Islet precursor cell (in vitro differentiated cells): ENCODE results near the gene CNOT3.

Experiments
- DNase-seq: peaks from one replicate; pipeline ENCODE4 v3.0.0-alpha.2; 2018

Gene CNOT3

DNA sequence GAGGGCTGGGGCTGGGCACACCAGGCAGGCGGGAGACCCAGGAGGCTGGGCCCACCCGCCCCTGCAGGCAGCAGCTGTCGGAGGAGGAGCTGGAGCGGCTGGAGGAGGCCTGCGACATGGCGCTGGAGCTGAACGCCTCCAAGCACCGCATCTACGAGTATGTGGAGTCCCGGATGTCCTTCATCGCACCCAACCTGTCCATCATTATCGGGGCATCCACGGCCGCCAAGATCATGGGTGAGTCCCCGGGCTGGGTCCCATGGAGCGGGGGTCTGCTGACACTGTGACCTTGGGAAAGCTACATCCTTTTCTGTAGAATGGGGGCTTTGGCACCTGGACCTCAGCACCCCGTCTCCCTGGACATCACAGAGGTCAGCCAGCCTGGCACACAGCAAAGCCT, 13.9 kb upstream of the CNOT3 start:
- no peak for DNase-seq

DNA sequence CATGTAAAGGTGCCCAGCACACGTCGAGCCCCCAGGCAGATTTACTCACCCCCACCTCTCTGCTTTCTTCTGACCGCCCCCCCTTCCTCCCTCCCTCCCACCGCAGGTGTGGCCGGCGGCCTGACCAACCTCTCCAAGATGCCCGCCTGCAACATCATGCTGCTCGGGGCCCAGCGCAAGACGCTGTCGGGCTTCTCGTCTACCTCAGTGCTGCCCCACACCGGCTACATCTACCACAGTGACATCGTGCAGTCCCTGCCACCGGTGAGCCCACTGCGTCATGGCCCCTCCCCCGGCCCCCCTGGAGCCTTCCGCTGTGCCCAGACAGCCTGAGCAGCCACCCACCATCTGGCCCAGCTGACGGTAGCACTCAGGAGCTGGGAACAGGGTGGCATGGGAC, 13.2 kb upstream of the CNOT3 start:
- no peak for DNase-seq

DNA sequence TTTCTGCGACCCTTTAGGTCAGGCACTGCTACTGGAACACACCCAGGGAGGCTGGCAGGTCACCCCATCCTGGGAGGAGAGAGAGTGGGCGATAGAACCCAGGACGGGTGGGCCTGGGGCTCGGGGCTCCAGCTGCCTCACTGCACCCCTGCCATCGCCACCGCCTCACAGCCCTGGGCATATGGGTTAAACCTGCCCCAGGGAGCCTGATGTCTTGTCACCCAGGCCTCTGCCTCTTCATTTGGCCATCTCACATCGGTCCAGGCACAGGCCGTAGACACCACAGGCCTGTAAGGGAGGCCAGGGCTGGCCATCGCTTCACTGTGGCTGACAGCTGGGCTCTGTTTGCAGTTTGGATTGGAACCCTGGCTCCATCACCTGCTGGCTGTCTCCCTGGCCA, 11.8 kb upstream of the CNOT3 start:
- no peak for DNase-seq

DNA sequence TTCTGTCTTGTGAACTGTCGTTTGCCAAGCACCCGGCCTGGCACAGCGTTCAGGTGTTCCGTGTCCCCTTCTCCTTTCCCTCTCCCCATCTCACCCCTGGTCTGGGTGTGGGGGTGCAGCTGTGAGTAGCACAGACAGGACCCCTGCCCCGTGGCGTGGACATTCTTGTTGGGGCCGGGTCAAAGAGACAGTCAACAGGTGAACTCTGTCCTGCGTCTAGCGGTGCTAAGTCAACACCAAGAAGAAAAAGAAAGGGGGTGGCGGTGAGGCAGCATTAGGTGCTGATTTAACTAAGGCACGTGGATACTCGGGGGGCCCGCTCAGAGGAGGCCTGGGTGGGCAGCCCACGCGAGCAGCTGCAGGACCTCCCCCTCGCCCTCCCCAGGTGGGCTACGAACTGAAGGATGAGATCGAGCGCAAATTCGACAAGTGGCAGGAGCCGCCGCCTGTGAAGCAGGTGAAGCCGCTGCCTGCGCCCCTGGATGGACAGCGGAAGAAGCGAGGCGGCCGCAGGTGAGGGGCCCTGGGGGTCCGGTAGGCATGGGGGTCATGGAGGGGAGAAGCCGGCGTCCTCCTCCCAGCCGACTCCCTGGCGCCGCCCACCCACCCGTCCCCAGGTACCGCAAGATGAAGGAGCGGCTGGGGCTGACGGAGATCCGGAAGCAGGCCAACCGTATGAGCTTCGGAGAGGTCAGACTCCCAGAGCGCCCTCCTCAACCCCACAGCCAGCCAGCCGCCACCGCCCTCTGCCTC, 9.7 kb upstream of the CNOT3 start:
- DNase-seq = no peak

DNA sequence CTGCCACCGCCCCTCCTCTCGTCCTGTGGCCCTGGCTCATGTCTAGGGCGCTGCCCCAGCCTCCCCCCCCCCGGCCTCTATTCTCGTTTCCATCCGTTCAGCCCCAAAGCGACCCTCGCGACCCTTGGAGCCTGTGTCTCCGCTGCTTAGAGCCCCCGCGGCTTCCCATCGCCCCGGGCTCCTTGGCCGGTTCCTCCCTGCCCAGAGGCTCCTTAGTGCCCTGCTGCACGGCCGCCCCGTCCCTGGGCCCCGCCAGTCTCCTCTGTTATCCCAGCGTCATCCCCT, 9.2 kb upstream of the CNOT3 start:
- DNase-seq = no peak

DNA sequence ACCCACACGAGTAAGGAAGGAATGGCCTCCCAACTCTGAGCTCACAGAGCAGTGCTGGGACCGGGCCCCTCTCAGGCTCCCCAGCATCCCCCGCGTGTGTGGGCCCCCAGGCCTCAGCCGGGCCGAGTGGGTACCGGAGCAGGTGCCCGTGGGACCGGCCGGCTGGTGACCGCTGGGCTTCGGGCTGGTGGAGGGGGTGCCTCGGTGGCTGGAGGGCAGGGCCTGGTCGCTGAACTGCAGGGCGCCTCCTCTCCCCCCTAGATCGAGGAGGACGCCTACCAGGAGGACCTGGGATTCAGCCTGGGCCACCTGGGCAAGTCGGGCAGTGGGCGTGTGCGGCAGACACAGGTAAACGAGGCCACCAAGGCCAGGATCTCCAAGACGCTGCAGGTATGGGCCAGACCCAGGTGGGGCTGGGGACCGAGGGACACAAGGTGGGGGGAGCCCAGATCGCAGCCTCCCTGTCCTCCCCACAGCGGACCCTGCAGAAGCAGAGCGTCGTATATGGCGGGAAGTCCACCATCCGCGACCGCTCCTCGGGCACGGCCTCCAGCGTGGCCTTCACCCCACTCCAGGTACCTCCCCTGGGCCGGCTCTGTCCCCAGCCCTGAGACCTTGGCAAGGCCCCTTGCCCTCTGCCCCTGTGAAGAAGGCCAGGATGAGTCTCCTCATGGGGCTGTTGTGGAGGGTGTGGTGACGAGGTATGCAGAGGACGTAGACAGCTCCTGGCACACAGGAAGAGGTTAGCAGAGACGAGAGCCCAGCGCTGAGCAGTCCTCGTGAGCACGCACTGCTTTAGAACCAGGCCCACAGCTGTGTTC, 8.6 kb upstream of the CNOT3 start:
- DNase-seq = no peak

DNA sequence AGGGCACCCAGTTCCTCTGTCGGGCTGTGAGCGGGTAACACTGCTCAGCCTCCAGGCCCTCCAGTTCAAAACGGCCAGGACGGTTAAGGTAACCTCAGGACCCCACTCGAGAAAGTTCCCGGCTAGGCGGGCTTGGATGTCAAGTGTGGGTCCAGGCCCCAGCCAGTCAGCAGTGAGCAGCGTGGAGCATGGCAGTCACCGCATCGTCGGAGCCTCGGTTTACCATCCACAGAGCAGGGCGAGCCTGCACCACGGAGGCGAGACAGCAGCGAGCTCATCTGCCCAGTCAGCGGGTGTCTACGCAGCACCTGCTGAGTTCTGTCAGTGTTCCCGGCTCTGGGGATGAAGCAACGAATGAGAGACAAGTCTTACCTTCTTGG, 8.0 kb upstream of the CNOT3 start:
- DNase-seq = no peak

DNA sequence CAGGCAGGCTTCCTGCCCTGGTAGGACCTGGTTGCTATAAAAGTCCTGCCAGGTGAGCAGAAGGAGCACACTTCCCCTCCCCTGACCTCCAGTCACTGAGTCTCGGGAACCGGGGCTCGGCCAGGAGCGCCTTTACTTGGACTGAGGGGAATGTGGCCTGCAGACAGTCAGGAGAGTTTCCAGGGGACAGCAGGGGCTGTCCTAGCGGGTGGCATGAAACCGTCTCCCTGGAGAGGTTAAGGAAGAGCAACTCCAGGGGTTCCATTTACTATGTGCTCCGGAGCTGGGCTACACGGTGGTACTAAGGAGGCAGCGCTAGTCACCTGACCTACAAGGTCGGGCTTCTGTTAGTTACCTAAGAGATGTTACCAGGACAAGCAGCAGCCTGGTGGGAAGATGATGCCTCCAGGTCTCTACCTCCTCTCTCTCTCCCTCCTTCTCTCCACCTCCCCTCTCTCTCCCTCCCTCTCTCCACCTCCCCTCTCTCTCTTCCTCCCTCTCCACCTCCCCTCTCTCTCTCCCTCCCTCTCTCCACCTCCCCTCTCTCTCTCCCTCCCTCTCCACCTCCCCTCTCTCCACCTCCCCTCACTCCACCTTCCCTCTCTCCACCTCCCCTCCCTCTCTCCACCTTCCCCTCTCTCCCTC, 4.1 kb upstream of the CNOT3 start:
- peak; percentile 89 for DNase-seq

DNA sequence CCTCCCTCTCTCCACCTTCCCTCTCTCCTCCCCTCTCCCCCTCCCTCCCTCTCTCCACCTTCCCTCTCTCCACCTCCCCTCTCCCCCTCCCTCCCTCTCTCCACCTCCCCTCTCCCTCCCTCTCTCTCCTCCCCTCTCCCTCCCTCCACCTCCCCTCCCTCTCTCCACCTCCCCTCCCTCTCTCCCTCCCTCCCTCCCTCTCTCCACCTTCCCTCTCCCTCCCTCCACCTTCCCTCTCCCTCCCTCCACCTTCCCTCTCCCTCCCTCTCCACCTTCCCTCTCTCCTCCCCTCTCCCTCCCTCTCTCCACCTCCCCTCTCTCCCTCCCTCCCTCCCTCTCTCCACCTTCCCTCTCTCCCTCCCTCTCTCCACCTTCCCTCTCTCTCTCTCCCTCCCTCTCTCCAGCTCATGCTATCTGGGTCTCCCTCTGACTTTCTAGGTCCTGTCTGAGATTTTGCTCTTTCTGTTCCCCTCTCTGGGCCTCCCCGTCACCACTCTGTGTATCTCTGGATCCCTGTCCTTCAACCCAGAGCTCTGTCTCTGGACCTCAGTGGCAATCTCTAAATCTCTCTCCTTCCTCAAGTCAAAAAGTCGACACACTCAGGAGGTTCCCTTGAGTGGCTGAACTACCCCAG, 3.5 kb upstream of the CNOT3 start:
- no peak for DNase-seq

DNA sequence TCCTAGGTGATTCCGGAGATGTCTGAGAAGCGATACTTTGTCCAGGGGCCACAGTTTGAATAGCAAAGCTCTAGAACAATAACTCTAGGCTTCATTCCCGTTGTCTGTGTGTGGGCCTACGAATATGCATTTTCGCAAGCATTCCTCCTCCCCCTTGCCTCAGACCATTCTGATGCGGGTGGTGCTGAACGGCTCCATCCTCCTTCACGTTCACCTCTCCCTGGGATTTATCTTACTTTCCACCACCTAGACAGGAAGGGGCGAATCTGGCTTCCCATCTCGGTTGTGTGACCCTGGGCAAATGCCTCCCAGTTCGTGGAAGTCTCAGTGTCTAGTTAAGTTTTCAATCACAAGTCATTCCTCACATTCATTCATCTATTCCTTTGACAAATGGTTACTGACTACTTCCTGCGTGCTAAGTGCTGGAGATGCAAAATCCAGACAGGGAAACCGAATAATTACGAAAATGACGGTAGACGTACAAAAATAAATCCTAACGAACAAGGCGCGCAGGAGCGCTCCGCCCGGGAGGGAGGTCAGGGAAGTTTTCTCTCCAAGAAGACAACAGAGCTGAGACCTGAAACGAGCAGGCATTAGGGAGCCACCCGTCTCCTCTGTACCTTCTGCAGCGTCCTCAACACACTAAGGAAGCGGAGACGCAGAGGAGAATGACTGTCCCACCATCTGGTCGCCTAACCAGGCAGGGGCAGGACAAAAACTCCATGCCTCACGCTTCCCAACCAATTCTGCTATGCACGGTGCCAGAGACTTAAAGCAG, 1.3 kb upstream of the CNOT3 start:
- no peak for DNase-seq

DNA sequence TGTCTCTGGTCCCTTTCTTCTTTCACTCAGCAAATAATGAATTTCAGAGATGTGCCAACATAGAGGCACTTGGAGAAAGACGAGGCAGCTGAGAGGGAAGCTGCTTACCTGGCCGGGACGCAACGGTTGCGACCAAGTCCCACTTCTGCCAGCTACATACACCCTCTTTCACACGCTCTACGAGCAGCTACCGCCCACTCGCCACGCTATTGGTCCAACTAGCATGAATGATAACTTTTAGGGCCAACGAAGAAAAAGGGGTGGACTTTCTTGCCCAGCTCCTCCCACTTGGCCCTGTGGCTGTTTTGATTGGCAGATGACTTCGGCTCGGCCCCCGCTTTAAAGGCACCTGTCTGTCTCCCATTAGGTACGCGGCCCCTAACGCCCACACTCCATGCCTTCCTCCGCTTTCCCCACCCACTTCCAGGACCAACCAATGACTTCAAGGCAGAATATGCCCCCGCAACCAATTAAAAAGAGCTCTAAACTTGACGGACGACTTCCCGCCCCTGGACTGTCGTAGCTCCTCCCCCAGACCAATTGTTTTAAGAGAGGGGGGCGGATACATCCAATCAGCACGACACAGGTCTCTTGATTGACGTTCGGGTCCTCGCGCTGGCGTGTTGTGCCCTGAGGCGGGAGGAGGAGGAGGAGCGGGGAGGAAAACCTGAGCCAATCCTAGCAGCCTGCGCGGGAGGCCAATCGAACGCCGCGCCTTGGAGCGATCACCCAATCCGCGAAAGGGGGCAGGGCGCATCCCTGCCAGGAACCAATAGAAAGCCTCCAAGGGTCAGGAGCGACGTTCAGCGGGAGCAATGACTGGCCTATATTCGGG, 481 bp upstream of the CNOT3 start:
- peak; percentile 100 for DNase-seq

DNA sequence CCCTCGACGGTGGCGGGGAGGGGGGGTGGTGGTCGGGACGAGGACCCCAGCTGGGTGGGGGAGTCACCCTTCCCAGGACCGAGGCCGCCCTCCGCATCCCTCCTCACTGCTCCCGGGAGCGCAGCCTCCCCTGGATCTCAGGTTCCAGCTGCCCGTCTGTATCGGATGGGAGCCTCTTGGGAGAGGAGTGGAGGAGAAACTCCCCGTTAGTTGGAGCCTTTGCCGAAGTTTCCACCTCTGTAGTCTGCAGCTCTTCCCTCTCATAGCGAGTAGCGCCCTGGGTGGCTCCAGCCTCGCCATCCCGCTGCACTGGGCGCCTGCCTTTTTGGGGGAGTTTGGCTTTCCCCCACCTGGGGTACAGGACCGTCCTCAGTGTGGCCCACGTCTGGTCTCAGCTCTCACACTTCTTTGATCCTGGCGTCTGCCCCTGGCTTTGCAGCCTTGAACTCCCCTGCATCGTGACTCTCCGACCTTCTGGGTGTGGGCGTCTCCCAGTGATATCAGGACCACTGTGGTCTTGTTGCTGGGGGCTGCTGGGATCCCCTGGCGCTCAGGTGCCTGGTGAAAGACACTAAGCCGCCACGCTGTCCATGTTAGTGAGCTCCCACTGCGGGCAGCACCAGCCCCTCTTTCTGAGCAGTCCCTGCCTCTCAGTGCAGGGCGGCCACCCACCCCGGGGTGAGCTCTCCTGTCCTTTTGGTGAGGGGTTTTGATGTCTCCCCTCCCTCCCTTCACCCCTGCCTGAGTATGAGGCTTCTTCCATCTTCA, 1.1 kb downstream of the CNOT3 start:
- DNase-seq = no peak

DNA sequence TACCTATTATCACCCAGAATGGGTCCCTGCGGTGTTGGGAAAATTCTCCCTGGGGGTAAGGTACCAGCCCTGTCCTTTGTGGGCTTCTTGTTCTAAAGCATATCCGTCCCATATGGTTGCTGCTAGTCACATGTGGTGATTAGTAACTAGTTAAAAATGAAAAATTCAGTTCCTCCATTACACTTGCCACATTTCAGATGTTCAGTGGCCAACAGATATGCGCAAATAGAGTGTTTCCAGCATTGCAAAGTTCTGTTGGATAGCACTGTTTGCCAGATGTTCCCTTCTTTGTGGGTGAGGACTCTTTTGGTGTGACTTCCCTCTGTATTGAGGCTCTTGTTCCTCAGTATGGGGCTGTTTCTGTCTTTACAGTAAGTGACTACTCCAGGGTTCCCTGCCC, 3.8 kb downstream of the CNOT3 start:
- no peak for DNase-seq

DNA sequence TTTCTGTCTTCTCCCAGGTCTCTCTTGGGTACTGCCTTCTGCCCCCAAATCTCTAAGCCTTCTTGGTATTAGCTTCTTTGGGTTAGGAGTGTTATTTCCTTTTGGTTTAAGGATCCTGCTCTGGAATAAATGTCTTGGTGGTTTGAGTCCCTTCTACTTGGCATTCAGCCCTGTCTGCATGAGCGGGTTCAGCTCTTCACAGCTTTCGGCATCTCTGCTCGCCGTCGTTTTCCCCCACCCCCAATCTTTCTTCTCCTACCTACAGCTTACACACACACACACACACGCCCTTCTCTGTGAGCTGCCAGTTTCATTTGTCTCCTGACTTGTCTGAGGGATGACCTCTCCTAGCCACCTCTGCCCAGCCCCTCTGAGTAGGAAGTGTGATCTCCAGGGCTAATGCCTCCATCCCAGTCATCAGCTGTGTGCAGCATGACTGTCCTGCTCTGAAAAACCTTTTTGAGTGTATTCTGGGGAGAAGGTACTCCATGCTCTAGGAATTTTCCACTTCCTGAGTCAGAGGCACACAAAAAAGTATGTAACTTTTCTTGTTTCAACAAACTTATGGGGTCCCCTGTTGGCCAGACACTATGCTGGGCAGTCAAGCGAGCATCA, 4.7 kb downstream of the CNOT3 start:
- no peak for DNase-seq

DNA sequence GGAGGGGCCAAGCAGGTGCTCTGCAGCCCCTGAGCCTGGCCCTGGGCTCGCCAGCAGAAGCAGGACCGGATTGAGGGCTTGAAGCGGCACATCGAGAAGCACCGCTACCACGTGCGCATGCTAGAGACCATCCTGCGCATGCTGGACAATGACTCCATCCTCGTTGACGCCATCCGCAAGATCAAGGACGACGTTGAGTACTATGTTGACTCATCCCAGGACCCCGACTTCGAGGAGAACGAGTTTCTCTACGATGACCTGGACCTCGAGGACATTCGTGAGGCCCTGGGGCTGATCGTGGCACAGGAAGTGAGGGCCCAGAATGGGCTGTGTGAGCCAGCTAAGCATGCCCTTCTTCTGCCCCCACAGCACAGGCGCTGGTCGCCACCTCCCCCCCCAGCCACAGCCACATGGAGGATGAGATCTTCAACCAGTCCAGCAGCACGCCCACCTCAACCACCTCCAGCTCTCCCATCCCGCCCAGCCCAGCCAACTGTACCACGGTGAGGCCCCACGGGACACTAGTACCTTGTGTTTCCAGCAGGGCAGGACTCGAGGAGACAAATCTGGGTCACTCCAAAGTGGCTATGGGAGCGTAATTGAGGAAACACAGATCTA, 8.1 kb downstream of the CNOT3 start:
- no peak for DNase-seq

DNA sequence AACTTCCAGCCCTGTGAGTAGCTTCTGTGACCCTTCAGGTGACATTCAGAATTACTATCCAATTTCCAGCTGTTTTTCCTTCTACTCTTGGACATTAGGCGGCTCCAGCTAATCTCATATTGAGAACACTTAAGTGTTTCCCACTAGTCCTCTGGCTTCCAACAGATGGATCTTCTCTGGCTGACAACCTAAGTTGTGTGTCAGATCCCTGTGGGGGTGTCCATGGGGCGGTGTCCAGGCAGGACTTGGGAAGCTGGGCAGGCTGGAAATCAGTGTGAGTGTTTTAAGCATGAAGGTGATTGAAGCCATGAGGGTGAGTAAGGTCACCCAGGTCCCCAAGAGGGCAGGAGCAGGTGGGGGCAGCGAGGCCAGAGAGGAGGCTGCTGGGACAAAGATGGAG, 10.1 kb downstream of the CNOT3 start:
- no peak for DNase-seq

DNA sequence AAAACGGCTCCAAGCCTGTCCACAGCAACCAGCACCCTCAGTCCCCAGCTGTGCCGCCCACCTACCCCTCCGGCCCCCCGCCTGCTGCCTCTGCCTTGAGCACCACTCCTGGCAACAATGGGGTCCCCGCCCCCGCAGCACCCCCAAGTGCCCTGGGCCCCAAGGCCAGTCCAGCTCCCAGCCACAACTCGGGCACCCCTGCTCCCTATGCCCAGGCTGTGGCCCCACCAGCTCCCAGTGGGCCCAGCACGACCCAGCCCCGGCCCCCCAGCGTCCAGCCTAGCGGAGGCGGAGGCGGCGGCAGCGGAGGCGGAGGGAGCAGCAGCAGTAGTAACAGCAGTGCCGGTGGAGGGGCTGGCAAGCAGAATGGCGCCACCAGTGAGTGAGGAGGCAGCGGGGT, 10.6 kb downstream of the CNOT3 start:
- no peak for DNase-seq

DNA sequence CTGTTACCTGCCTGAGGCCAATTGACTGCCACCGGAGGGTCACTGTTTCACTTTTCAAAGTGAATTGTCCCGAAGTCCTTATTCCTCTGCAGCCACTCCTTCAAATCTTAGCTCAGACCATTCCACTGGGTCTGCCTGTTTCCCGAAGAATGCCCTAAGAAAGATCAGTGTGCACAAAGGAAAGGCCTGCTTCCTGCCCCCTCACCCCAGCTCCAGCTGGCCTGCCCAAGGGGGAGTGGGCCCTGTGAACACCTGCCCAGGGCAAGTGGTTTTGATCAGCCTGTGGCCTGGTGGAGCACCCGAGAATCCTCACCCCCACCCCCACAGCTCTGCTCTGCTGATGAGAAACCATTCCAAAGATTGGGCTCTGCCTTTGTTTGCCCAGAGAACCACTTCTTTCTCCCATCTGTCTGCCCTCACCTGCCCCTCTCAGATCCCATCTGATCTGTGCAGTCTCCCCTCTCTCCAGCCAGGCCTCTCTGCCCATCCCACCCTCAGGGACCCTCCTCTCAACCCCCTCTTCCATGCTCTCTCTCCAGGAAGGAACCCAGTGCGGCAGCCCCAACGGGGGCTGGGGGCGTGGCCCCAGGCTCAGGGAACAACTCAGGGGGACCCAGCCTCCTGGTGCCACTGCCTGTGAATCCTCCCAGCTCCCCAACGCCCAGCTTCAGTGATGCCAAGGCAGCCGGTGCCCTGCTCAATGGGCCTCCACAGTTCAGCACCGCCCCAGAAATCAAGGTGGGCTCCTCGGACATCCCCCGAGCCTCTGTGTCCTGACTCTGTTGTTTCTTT, 11.7 kb downstream of the CNOT3 start:
- no peak for DNase-seq

DNA sequence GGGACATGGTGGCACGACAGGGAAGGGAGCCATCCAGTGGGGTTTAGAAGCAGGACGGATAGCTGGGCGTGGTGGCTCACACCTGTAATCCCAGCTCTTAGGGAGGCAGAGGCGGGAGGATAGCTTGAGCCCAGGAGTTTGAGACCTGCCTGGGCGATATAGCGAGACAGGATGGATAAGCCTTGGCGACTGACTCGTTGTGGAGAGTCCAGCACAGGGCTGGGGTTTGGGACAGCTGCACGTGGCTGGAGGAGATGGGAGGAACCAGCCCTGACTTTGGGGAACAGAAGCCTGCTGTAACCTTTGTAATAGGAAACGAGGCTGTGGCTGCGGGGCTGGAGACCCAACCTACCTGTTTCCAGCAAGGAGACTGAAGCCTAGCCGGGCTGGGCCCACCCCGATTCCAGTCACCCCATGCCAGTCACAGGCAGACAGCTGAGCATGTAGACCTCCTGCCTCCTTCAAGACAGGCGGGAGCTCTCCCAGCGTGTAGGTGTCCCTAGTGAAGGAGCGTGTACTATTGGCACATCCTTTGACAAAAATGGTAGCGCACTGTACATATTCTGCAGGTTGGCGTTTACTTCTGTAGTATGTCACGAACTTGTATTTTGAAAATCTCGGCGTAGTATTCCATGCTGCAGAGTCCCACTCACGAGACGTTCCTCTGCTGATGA, 13.9 kb downstream of the CNOT3 start:
- DNase-seq = no peak
